Measurements from ENCODE around the gene IL7R.
"Not testable (repeated sequence)": the region's sequence is repeated elsewhere in the genome, so short reads cannot be mapped to it uniquely, and the experiment has no call there.

IL7R gene

DNA sequence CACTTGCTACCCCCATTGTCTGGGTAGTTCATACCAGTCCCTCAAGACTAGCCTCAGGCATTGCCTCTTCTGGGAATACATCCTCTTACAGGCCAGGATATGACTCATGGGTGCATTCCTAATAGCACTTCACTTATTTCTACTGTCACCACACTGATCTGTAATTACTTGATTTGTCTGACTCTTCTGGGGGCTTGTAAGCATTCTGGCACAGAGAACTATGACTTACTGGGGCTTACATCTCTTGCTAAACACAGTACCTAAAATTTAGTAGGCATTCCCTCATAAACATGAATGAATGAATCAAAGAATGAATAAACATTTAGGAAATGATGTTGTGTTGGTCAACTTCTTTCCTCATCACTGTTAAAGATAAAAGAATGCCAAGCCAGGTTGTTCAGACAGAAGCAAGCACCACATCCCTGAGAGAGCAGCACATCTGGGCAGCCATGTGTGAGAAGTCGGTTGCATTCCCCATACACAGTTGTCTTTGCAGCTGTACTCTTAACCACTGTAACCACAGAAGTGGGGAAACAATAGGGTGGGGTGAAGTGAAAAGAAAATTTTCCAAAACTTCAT, 27.6 kb downstream of the IL7R start:
- POLR2A ChIA-PET: no interaction called here
- no peak for TF ChIP-seq CTCF (IDR thresholded peaks at IDR 0.05; ENCODE audit: control extremely low read depth, extremely low read depth, low read depth, missing control alignments)
- CTCF ChIA-PET: no interaction called here
- no peak for DNase-seq (ENCODE audit: extremely low spot score)

DNA sequence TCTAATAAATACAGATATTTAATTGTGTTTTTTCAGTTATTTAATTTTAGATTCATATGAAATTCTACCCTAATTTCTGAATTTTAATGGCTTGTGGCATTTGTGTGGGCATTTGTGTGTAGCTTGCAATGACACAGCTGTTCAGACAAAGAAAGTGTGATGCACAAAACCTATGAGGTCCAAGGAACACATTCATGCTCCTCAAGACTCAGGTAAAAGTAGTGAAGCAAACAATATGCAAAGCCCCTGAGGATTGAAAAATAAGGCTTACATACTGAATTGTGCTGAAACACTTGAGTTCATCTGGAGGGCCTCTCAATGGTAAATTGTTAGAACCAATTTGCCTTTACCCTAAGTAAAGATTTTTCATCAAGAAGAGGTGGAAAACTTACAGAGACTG, 28.1 kb downstream of the IL7R start:
- TF ChIP-seq CTCF (IDR thresholded peaks at IDR 0.05; ENCODE audit: control extremely low read depth, extremely low read depth, low read depth, missing control alignments): no peak
- CTCF ChIA-PET: interaction anchor here (1.0 kb wide), 1 partner anchor 42 kb away, joined by 3 read pairs; no protein-coding TSS in a partner anchor
- no peak for DNase-seq (ENCODE audit: extremely low spot score)
- POLR2A ChIA-PET: no interaction called here

DNA sequence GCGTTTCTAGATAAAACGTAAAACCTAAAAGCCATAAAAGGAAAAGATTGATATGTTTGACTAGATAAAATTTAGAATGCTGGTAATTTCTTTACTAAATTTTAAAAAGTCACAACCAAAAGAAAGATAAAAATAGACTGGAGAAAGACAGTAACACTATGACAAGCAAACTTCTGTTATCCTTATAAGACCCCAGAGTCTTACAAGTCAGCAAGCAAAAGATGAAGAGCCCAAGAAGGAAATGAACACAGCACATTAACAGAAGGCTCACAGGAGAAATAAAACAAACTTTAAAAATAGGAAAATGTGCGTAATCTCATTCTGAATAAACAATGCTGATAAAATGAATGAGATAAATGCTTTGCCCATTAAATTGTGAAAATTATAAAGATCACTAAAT, 29.7 kb downstream of the IL7R start:
- ChIA-PET CTCF (no interaction called here), POLR2A (no interaction called here)

DNA sequence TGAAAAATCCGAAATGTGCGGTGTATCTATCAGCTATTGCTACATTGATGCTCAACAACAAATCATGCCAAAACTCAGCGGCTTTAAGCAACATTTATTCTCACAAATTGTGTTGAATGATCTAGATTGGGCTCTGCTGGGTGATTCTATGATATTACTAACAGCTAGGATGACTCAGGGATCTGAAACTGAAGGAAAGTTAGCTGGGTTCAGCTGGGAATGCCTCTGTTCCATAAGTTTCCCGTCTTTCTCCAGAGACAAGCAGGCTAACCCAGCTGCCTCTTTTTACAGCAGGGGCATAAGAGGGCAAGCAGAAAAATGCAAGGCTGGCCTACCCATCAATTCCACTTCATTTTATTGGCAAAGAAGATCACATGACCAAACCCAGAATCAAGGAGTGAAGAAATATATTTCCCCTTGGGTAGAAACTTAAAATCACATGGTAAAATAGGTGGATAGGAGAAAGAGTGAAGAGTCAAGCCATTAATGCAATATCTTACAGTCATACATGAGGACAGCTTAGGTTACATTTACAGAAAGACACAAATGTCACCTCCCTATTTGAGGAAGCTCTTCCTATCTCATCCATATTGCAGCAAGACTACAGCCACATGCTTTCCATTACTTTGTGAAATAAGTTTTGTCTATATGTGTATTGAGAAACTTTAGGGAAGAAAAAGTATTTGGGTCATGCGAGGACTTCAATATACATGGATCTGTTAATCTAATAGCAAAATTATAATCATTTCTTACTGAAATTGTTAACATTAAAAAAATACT, 30.8 kb downstream of the IL7R start:
- DNase-seq (ENCODE audit: extremely low spot score): no peak
- no peak for TF ChIP-seq CTCF (IDR thresholded peaks at IDR 0.05; ENCODE audit: control extremely low read depth, extremely low read depth, low read depth, missing control alignments)
- CTCF ChIA-PET: interaction anchor here (0.9 to 1.2 kb wide), 2 partner anchors 20 to 38 kb away, joined by 3 read pairs; no protein-coding TSS in a partner anchor
- POLR2A ChIA-PET: no interaction called here

More for the DNA sequence above, 29.7 kb downstream of the IL7R start:
- TF ChIP-seq CTCF (IDR thresholded peaks at IDR 0.05; ENCODE audit: control extremely low read depth, extremely low read depth, low read depth, missing control alignments): no peak
- no peak for DNase-seq (ENCODE audit: extremely low spot score)

GRCh38 chr5:35890021-35891020, 33.6 kb downstream of the IL7R start:
- TF ChIP-seq CTCF (IDR thresholded peaks at IDR 0.05; ENCODE audit: control extremely low read depth, extremely low read depth, low read depth, missing control alignments): no peak
- POLR2A ChIA-PET: no interaction called here
- DNase-seq (ENCODE audit: extremely low spot score): no peak
- CTCF ChIA-PET: interaction anchor here (1.4 to 2.3 kb wide), 3 partner anchors 9 to 12 kb away, joined by 5 to 7 read pairs (median 5); no protein-coding TSS in a partner anchor

DNA sequence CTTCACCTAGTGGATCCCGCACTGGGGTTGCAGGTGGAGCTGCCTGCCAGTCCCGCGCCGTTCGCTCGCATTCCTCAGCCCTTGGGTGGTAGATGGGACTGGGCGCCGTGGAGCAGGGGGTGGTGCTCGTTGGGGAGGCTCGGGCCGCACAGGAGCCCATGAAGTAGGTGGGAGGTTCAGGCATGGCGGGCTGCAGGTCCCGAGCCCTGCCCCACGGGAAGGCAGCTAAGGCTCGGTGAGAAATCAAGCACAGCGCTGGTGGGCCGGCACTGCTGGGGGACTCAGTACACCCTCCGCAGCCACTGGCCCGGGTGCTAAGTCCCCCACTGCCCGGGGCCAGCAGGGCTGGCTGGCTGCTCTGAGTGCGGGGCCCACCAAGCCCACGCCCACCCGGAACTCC, 36.1 kb downstream of the IL7R start:
- CTCF ChIA-PET: interaction anchor here (1.1 to 2.0 kb wide), 2 partner anchors 33 to 38 kb away, joined by 3 to 9 read pairs; no protein-coding TSS in a partner anchor
- POLR2A ChIA-PET; DNase-seq (ENCODE audit: extremely low spot score): not testable (repeated sequence)
